Measurements from ENCODE around the gene MDGA2.
"Not testable (repeated sequence)": the region's sequence is repeated elsewhere in the genome, so short reads cannot be mapped to it uniquely, and the experiment has no call there.

MDGA2 gene

DNA sequence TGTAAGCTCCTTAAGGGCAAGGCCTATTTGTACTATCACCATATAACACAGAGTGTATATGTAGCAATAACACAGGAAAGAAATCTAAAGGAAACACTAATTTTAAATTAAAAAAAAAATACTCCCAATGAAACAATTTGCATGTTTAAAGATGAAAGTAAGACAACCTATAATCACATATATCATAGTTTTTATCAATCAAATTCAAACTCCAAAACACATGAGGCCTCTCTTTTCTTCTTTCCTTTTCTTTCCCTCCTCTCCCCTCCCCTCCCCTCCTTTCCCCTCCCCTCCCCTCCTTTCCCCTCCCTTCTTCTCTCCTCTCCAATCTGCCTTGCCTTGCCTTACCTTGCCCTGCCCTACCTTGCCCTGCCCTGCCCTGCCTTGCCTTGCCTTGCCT, 618.0 kb downstream of the MDGA2 start:
- no peak for DNase-seq

DNA sequence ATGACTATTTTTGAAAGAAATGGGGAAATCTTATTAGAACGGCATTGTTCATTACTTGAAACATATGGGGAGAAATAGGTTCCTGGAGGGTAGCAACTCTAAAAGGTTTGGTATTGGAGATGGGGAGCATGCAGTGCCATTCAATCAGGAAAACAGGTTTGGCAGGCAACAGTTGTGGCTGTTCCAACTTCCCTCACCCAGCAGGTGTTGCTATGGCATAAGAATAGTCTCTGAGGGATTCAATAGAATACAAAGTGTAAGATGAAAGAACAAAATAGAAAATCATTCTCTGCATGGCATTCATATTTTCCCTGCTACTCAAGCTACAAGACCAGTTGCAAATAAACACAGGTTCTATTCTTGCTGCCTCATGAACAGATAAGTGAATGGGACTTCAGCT, 630.6 kb downstream of the MDGA2 start:
- DNase-seq, result no peak

DNA sequence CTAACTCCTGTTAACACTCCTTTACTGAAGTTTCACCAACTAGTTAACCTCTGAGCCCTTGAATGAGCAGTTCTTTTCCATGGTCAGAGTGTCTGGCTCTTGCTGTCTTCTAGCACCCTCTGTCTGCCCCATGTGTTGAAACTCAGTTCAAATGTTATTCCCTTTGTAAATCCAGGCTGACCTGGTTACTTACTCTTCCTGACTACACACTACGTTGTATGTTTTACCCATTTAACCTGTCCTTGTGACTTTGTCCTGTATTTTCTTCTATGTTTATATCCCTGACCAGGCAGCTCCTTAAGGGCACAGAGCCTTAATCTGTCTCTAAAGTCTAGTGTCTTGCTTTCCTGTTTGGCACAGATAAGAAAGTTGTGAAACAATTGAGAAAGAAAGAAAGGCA, 634.9 kb downstream of the MDGA2 start:
- DNase-seq, result no peak

DNA sequence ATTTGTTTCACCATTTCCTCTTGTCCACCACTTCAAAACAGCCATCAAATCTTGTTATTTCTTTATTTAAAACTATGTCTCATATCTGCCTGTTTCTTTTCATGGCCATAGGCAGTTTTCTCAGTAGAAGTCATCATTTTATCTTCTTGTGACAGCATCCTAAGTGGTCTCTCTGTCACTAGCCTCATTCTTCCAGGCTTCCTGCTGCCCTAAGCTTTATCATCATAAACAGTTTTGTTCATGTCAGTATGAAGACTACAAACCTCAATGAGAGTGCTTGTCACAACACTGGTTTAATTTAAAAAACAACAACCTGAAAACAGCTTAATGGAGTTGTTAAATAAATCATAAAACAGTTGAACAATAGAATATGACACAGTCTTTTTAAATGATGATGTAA, 636.1 kb downstream of the MDGA2 start:
- no peak for DNase-seq

DNA sequence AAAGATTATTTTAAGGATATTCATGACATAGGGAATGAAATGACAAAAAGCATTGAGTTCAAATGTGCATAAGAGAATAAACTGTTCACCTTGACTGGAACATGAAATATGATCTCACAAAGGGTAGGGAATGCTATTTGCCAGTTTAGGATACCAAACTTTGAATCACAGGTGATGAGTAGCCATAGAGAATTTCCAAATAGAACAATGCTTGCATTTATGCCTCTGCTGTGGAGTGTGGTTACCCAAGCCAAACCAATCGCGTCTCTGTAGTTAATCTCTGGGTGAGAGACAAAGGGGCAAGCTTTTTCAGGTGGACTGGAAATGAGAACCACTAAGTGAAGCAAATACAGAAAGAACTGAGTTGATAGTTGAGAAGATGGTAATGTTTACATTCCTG, 652.7 kb downstream of the MDGA2 start:
- no peak for DNase-seq

DNA sequence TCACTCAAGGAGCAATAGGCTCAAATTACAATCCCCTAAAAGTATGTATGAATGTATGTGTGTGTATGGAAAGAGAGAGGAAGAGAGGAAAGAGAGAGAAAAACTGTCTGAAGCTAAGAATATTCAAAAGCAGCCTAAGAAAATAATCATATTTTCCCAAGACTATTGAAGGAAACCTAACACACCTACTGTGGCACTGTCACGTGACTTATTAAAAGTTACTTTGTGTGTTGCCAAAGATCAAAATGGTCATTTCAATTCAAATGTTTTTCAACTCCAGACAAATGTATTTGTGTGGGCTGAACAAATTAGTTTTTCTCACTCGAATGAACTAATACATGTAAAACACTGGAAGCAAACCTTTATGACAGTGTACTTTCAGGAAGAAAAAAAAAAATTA, 654.9 kb downstream of the MDGA2 start:
- DNase-seq, result no peak

DNA sequence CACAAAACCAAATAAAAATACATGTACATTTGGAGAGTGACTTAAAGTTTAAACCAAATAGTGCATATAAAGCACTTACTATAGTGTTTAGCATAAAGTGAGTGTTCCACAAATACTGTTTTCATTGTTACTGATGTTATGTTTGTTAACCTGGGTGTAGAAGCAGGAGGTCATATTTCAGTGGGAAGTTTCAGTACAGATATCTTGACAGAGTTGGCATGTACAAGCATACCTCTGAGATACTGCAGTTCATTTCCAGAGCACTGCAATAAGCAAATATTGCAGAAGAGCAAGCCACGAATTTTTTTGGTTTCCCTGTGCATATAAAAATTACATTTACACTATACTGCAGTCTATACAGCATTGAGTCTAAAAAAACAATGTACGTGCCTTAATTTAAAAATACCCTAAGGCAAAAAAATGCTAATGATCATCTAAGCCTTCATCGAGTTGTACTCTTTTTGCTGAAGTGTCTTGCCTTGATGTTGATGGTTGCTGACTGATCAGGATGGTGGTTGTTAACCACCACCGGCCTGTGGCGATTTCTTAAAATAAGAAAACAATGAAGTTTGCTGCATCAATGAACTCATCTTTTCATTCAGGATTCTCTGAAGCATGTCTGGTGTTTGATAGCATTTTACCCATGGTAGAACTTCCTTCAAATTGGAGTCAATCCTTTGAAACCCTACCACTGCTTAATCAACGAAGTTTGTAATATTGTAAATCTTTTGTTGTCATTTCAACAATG, 662.7 kb downstream of the MDGA2 start:
- DNase-seq, result no peak

DNA sequence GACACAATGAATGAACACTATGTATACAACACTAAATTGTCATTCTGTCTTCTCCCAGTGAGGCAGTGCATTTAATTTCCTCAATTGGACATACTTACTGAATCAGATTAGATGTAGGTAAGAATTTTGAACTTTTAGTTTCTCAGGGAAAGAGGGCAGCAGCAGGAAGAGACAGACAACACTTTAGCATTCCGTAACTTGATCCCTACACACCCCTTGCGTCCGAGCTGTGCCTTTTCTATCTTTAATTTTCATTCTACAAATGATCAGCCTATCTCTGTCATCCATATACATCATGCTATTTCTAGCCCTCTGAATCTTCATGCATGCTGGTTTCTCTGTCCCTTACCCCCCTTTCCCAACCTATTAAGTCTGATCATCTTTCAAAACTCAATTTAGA, 665.8 kb downstream of the MDGA2 start:
- no peak for DNase-seq

DNA sequence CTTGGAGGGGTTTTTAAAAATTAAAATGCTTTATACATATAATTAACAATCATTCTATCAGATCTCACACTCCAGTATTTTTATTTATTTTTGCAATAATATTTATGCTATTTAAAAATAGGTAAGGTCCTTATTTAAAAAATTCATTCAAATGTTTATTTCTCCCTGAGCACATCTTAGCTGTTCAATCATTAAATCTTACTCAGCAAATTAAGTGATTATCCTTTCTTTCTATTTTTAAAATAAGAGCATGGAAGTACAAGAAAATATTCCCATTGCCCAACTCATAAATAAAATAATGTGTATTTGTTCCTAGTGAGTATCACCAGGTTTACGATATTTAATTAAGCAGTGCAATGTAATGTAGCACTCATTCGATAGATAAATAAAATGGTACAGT, 666.7 kb downstream of the MDGA2 start:
- no peak for DNase-seq

DNA sequence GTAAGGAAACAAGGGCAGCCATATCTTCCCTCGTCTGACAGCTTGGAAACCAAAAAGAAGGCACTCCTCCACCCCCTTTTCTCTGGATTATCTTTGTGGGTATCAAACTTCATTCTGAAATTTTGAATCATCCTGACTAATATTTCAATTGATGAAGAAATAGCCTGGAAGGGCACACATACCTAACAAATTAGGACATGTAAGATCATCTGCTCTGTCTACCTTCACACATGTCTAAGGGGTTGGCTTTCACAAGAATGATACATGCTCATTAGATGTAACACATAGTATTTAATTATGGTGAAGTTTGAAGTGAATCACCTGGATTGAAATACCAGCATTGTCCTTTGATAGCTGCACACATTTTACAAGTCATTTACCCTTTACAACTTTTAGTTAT, 675.7 kb downstream of the MDGA2 start:
- no peak for DNase-seq

DNA sequence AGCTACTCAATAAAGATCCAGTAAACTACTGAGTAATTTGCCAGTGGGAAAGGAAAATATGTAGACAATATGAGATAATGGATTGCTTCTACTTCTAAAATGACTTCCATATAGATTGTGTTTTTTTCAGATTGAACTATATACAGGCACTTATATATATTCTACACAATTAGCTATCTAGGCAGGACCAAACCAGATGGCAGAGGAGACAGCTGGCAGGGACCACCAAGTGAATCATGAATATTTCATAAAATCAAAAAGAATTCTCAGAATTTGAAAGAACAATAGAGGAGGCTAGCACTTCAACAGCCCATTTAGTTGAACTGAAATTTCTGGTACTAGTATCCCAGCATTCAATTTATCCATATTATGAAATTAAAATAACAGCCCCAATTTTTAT, 685.8 kb downstream of the MDGA2 start:
- no peak for DNase-seq

DNA sequence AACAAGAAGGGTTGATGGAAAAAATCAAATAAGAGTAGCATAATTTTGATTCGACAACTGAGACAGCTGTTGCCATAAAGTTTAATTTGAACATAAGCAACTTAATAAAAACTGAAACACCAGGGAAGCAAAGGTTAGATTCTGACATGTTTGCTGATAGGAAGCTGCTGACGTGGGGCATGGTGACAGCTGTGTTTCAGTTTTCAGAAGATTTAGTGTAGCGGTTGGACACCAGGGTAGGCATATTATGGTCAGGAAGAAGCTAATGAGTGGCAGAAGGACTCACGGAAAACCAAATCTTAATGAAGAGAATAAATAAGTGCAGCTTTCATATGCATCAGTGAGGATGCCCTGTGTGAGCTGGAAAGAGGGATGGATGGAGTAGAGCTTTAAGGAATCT, 687.1 kb downstream of the MDGA2 start:
- no peak for DNase-seq

DNA sequence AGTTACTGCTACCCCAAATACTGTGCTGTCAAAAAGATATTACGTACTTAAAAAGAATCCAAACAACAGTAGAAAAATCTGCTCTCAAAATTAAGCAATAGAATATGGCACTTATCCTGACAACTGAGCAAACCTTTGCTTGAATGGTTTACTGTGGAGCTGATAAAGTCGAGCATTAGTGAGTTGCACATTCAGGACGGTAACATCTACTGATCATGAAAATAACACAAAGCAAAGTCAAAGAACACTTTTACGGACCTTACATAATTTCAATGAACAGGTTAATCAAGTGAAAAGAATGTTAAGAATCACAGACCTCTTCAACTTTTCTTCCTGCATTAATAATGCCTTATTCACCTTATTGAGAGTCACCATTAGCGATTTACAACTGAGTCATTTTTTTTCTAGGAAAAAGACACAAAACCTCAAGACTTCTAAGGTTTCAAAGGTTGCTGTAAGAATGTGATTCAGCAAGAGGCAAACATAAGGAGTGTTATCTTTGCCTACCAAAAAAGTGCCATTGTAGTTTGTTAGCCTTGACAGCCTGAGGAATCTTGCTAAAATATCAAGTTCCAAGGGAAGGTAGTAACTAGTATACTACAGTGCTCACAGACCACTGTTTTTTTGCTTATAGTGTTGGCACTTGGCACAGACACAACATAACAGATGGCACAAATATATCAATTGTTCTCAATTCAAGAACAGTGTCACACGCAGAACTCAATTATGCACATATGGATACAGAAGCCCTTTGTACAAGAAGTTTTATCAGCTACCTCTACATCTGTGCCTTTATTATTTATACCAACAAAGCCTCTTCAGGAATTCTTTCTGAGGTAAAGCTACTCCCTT, 689.6 kb downstream of the MDGA2 start:
- DNase-seq, result no peak

DNA sequence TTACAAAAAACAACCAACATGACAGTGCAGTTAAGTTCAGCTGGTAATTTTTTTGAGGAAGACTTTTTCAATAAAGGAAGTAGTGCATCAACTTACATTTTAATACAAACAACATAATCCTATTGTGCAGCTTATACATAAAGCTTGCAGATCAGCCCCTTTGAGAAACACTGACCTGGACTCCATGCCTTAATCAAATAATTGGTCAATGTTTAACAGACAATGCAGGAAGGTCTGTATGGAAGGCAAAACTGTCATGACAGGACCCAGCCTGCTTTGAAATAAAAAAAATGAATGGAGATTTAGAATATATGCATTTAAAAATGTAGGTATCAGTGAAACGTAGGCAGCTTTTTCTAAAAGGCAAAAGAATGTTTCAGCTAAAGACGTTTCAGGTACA, 702.1 kb downstream of the MDGA2 start:
- no peak for DNase-seq

DNA sequence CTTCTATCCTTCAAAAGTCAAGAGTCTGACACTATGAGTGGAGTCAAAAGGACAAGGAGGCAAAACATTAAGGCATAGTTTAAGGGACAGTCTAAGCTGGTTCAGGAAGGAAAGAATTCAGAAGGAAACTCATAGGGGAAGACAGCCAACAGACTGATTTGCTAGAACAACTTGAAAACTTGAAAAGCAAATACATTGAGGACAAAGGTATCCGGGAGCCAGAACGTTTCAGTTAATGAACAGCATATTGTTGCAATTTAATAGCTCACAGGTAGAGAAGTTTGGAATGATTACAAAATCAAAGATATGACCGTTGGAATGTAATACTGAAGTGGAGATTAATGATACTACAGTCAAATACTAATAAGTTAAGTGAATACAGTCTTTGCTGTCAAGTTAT, 711.0 kb downstream of the MDGA2 start:
- DNase-seq, result no peak

DNA sequence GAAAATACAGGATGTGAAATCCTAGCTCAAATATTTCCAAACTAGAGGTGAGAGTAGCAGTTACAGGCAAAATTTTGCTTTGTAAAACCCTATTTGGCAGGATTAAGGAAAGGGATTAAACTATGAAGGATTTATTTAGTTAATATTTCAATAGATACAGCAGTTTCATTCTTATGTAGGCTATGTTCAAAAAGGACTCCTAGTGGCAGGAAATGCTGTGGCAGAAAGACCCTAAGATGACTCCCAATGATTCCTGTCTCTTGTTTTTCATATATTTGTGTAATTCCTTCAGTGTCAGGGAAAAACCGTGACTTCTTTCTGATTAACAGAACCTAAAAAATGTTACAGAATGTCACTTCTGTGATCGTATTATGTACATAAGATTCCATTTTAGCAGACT, 724.3 kb downstream of the MDGA2 start:
- no peak for DNase-seq

DNA sequence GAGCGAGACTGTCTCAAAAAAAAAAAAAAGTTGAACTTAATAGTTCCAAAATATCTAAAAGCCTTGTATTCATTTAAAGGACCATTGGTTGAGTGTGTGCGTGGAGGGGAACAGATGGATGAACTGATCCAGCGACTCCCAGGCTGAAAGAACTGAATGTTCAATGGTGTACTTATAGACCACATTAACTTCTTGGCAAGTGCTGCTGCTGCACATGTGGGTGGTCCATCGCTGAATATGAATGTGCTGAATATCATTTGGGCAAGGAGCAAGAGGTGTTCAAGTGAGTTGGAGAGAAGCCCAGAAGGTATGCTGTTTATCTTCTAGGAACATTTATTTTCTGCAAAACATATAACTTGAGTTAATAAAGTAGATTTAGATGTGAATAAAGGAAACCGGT, 734.8 kb downstream of the MDGA2 start:
- no peak for DNase-seq

DNA sequence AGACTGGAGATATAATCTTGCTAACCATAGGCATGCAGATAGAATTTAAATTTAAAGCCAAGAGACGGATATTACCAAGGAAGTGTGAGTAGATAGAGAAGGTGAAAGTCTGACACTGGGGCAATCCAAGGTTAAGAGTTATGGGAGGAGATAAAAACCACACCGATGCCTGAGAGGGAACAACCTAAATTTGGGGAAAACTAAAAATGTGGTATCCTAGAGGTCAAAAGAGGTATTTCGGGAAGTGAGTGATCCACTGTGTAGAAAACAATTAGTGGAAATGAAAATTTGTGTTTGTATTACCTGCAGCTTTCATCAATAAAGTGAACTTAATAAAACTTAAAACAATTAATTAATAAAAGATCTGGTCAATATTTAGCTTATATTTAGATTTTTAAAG, 754.9 kb downstream of the MDGA2 start:
- no peak for DNase-seq

DNA sequence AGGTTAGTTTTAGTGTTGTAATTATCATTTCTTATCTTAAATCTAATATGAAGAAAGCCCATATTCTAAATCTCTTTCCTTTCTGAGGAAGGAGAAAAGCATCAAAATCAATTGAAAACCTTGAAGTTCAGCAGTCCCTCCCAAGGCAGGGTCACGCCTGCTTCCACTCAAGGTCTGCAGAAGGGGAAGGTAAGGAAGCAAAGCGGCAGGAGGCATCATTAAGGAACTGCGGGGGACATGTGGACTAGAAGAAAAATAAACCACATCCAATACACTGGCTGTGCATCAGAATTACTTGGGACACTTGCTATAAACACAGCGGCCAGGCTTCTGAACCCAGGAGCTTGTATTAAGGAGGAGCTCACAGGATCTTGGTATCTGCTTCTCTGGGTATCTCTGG, 759.9 kb downstream of the MDGA2 start:
- DNase-seq, result not testable (repeated sequence)

DNA sequence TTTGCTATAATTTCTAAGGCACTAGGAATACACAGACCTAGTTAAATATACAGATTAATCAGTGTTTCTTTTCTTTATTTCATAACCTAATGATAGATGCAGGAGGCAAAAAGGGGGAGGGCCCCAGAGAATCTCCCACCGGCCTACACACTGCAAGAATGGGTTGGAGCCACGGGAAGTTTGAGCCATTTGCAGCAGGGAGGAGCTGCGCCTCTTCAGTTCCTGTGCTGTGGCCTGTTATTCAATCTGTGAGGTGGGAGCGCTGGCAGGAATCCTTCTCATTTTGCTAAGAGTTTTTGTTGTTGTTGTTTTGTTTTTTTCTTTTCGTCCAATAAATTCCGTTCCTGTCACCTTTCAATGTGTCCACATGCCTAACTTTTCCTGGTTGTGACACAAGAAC, 772.6 kb downstream of the MDGA2 start:
- no peak for DNase-seq

DNA sequence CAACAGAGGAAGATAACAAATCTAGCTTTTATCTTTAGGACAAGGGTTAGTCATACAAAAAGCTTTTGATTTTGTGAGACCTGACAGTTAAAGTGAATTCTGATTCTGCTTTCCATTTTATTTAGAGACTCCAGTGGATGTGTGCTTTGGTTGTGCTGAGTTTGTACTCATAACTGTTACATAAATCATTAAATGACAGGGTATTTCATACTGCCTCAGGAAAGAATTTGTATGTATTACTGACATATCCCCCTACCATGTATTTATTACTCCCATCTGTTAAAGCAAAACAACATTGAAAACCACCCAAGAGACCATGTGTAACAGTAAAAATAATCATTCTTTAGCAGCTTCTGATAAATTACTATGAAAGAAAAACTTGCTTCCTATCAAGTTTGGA, 780.9 kb downstream of the MDGA2 start:
- no peak for DNase-seq

DNA sequence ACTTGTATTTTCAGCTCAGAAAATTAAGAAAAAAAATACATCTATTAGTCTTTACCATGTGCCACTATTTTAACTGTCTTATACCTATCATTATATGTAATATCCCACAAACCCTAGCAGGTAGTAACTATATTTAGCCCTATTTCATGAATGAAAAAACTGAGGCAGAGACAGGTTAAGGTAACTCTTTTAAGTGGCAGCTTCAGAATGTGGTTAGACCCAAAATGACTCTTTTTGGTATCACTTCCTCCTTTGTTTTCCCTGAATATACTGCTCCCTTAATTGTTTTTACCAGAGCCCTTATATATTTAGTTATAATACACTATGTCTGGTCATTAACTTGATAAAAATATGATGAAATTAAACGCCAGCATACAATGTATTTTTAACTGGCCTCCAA, 788.3 kb downstream of the MDGA2 start:
- no peak for DNase-seq

DNA sequence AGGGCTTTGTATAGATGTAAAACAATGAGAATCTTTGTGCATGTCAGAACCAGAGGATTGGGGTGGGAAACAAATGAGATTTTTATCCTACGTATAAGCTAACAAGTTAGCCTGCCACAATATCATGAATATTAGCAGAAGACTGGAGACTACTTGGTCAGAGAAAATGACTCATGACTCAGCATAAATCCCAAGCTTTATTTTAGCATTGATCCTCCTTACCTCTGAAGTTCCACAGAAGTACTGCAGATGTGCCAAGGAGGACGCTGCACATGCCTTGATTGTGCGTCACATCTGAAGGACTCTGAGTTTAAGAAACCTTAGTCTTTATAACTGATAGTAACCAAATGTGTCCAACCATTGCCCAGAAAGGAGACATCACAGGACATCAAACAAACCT, 789.8 kb downstream of the MDGA2 start:
- DNase-seq, result no peak

DNA sequence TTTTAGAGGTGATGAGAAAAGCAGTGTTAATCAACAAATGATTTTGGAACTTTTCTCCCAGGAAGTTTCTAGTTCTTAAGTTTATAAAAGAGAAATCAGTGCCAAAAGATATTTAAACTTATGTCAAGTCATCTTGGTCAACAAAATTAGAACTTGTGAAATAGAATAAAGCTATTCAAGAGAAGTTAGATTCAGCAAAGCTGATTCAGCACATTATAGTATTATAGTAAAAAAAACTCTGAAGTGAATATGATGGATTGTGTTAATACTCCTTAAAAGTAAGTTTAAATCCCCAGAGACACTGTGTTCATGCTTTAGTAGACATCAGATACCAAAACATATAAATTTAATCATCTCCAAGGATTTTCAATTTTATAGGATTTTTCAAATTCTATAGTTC, 813.7 kb downstream of the MDGA2 start:
- DNase-seq, result no peak

Measured in cerebellar nuclear complex (tissue), 1 donor.